Measurements from ENCODE around the gene SFXN3.
A peak's percentile ranks its signal among the peaks of the same experiment; 100 is the strongest.

SFXN3 gene

DNA sequence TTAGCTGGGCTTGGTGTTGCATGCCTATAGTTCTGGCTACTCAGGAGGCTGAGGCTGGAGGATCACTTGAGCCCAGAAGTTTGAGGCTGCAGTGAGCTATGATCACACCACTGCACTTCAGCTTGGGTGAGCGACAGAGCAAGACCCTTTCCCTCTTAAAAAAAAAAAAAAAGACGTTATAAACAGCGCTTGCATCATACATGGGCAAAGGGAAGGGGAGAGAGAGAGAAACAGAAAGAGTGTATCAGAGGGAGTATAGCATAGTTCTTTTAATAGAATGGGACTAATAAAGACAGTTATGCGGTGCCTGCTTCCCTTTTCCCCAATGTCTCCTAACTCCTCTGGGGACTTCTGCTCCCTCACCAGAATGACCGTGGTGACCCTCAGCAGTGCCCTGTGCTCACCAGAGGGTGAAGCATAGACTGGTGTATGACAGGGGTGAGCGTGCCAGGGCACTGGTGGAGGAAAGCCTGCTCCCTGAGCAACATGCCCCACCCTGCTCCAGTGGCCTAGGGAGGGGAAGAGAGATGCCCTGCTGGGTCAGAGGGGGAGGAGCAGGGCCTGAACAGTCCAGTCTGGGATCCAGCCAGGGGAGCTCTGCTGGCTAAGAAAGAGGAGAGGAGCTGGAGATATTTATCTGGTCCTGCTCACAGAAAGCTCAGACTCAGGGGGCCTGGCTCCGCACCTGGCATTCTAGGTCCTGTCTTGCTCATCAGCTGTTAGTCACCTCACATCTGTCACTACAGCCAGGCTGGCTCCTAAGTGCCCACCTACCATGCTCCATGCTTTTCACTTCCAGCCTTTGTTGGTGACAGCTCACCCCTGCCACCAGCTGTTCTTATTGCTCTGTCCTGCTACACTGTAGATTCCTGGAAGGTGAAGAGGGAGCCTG lies 2.3 kb upstream of the SFXN3 start:
- no peak overlapping the region for H2BK12ac ChIP-seq (ENCODE audit: low read length in 2 of 2)

DNA sequence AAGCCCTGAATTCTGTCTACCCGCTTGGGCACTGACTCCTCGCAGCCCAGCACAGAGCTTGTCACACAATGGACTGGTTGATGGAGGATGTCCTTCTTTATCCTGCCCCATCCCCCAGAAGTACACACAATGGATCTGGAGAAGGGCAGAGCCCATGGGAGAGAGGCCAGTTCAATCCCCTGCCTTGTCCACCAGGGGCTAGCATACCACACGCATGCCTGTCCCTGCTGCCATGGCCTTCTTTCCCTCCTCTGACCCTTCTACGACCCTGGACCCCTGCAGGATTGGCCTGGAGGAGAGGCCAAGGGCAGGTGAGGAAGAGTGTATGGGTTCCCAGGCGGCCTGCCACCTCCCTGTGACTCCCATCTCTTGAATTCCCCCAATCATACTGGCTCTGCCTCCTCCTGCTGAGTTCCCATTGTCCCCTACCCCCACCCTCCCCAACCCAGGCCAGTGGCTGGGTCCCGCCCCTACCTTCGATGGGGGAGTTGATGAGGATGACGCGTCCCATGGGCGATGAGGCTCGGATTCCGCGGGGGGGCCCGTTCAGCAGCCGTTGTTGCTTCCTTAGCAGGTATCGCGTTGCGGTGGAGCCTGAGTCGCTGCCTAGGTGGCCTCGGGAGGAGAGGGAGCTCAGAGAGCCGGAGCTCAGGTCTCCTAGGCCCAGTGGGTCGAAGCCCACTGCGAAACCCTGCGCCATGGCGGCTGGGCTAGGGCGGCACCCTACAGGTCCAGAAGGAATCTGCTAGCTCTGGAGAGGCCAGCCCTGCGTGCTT lies 1.3 kb upstream of the SFXN3 start:
- Histone ChIP-seq H3K36me3 (ENCODE audit: control insufficient read depth in 1 of 2, insufficient read depth in 2 of 2, low read depth in 1 of 2, low read length in 2 of 2) (peaks cover 3 to 4% of the 10 kb centered on the region in 2 experiments), H2AK5ac (ENCODE audit: low read length, severe bottlenecking) (no peak overlapping the region), H3K4me1 (ENCODE audit: control insufficient read depth, insufficient read depth, low read depth, low read length) (peaks cover 24% of the 10 kb centered on the region), H3K14ac (ENCODE audit: low read length in 2 of 2) (no peak overlapping the region), H3K9me3 (ENCODE audit: control insufficient read depth, low read length) (no peaks in the 10 kb centered on the region), H3K27ac (ENCODE audit: low read length, poor library complexity, severe bottlenecking) (no peak overlapping the region), H4K8ac (ENCODE audit: low read length) (no peak overlapping the region), H3K9ac (ENCODE audit: low read length) (no peak overlapping the region), H3K4me3 (ENCODE audit: insufficient read depth in 1 of 2, low read depth in 1 of 2, low read length in 2 of 2) (no peak overlapping the region), H3K27me3 (ENCODE audit: control insufficient read depth in 1 of 2, insufficient read depth in 1 of 2, low read length in 2 of 2) (peaks cover 0 to 14% of the 10 kb centered on the region in 2 experiments), H3K79me1 (replicated peaks; ENCODE audit: low read length, poor library complexity, severe bottlenecking) (peaks cover 4% of the 10 kb centered on the region), H4K91ac (ENCODE audit: low read length) (no peak overlapping the region), H2AFZ (ENCODE audit: low read depth, low read length) (no peak overlapping the region), H3K4ac (ENCODE audit: low read depth in 1 of 2, low read length in 2 of 2) (no peak overlapping the region), H3K18ac (ENCODE audit: low read depth in 1 of 2, low read length in 2 of 2) (no peak overlapping the region), H2BK15ac (ENCODE audit: low read depth, poor library complexity, severe bottlenecking) (peak overlapping the region; percentile 85), H2BK120ac (ENCODE audit: low read depth, low read length) (no peak overlapping the region), H2BK12ac (ENCODE audit: low read length in 2 of 2) (no peak overlapping the region), H2BK5ac (ENCODE audit: low read depth, low read length, poor library complexity, severe bottlenecking) (no peak overlapping the region), H3K23ac (ENCODE audit: low read length in 2 of 2) (no peak overlapping the region), H3K4me2 (ENCODE audit: low read length, poor library complexity, severe bottlenecking) (no peak overlapping the region)
- DNase-seq, result no peak
- 82% methylated on average over 25 of the region's 27 CpGs for WGBS

More for the DNA sequence above, 2.3 kb upstream of the SFXN3 start:
- Histone ChIP-seq H3K27me3 (ENCODE audit: control insufficient read depth in 1 of 2, insufficient read depth in 1 of 2, low read length in 2 of 2) (peaks cover 0 to 14% of the 10 kb centered on the region in 2 experiments), H3K4me3 (ENCODE audit: insufficient read depth in 1 of 2, low read depth in 1 of 2, low read length in 2 of 2) (no peak overlapping the region), H3K23ac (ENCODE audit: low read length in 2 of 2) (no peak overlapping the region), H3K9me3 (ENCODE audit: control insufficient read depth, low read length) (no peaks in the 10 kb centered on the region), H3K4me2 (ENCODE audit: low read length, poor library complexity, severe bottlenecking) (no peak overlapping the region), H2AK5ac (ENCODE audit: low read length, severe bottlenecking) (no peak overlapping the region), H2AFZ (ENCODE audit: low read depth, low read length) (no peak overlapping the region), H4K91ac (ENCODE audit: low read length) (no peak overlapping the region), H3K4ac (ENCODE audit: low read depth in 1 of 2, low read length in 2 of 2) (no peak overlapping the region), H3K36me3 (ENCODE audit: control insufficient read depth in 1 of 2, insufficient read depth in 2 of 2, low read depth in 1 of 2, low read length in 2 of 2) (no peaks in the 10 kb centered on the region), H4K8ac (ENCODE audit: low read length) (no peak overlapping the region), H2BK5ac (ENCODE audit: low read depth, low read length, poor library complexity, severe bottlenecking) (no peak overlapping the region), H3K27ac (ENCODE audit: low read length, poor library complexity, severe bottlenecking) (no peak overlapping the region), H3K79me1 (replicated peaks; ENCODE audit: low read length, poor library complexity, severe bottlenecking) (peaks cover 2% of the 10 kb centered on the region), H3K18ac (ENCODE audit: low read depth in 1 of 2, low read length in 2 of 2) (no peak overlapping the region), H2BK15ac (ENCODE audit: low read depth, poor library complexity, severe bottlenecking) (no peak overlapping the region), H3K4me1 (ENCODE audit: control insufficient read depth, insufficient read depth, low read depth, low read length) (peaks cover 24% of the 10 kb centered on the region), H3K14ac (ENCODE audit: low read length in 2 of 2) (no peak overlapping the region), H3K9ac (ENCODE audit: low read length) (peak overlapping the region; percentile 9), H2BK120ac (ENCODE audit: low read depth, low read length) (no peak overlapping the region)
- no peak for DNase-seq
- WGBS, result 95% methylated on average over 4 of the region's 7 CpGs

DNA sequence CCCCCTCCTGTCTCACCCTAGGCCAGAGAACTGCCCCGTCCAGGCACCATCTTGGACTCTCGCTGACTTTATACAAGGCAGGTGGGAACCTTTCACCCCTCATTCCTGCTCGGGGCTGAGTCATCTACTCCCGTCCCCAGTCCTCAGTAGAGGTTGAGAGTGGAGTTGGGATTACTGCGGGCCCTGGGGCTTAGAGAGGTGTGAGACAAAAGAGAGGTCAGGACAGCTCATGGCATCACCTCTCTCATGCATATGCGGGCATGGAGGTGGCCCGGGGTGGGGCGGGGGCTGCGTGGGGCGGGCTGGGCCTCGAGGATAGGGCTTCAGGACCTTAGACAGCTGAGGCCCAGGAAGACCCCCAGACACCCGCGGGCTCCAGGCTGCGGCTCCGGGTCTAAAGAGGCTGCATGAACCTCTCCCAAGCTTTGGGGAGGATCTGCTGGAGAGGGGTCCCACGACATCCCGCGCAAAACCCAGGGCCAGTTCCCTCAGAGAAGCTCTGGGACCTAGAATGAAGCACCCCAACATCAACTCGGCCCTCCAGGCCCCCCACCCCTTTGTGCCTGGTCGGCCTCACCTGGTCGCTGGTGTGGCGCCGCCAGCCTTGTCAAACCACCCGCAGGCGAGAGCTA lies 422 bp upstream of the SFXN3 start:
- peaks cover 12 to 13% of the 10 kb centered on the region in 2 experiments for H3K36me3 ChIP-seq (ENCODE audit: control insufficient read depth in 1 of 2, insufficient read depth in 2 of 2, low read depth in 1 of 2, low read length in 2 of 2)
- no peak overlapping the region for H3K27ac ChIP-seq (ENCODE audit: low read length, poor library complexity, severe bottlenecking)
- peak overlapping the region; percentile 84 for H3K4me2 ChIP-seq (ENCODE audit: low read length, poor library complexity, severe bottlenecking)
- H3K27me3 ChIP-seq (ENCODE audit: control insufficient read depth in 1 of 2, insufficient read depth in 1 of 2, low read length in 2 of 2), result peaks cover 0 to 14% of the 10 kb centered on the region in 2 experiments
- H3K23ac ChIP-seq (ENCODE audit: low read length in 2 of 2), result no peak overlapping the region
- H2AK5ac ChIP-seq (ENCODE audit: low read length, severe bottlenecking), result no peak overlapping the region
- no peak overlapping the region for H4K8ac ChIP-seq (ENCODE audit: low read length)
- H4K91ac ChIP-seq (ENCODE audit: low read length), result no peak overlapping the region
- H2BK12ac ChIP-seq (ENCODE audit: low read length in 2 of 2), result no peak overlapping the region
- no peak overlapping the region for H3K4ac ChIP-seq (ENCODE audit: low read depth in 1 of 2, low read length in 2 of 2)
- H3K79me1 ChIP-seq (replicated peaks; ENCODE audit: low read length, poor library complexity, severe bottlenecking), result peaks cover 12% of the 10 kb centered on the region
- peak overlapping the region; percentile 75 to 97 for H3K4me3 ChIP-seq (ENCODE audit: insufficient read depth in 1 of 2, low read depth in 1 of 2, low read length in 2 of 2)
- H2BK120ac ChIP-seq (ENCODE audit: low read depth, low read length), result no peak overlapping the region
- no peak for DNase-seq
- no peaks in the 10 kb centered on the region for H3K9me3 ChIP-seq (ENCODE audit: control insufficient read depth, low read length)
- peaks cover 24% of the 10 kb centered on the region for H3K4me1 ChIP-seq (ENCODE audit: control insufficient read depth, insufficient read depth, low read depth, low read length)
- 15% methylated on average over 23 of the region's 25 CpGs for WGBS
- H2AFZ ChIP-seq (ENCODE audit: low read depth, low read length), result peak overlapping the region; percentile 79
- no peak overlapping the region for H2BK15ac ChIP-seq (ENCODE audit: low read depth, poor library complexity, severe bottlenecking)
- H3K14ac ChIP-seq (ENCODE audit: low read length in 2 of 2), result no peak overlapping the region
- H3K18ac ChIP-seq (ENCODE audit: low read depth in 1 of 2, low read length in 2 of 2), result no peak overlapping the region
- H2BK5ac ChIP-seq (ENCODE audit: low read depth, low read length, poor library complexity, severe bottlenecking), result no peak overlapping the region
- peak overlapping the region; percentile 99 for H3K9ac ChIP-seq (ENCODE audit: low read length)

Data from mesenchymal stem cell (in vitro differentiated cells and primary cell).